HG02870 (cell line): ENCODE results near the gene SMAP2.
"Not testable (repeated sequence)": the region's sequence is repeated elsewhere in the genome, so short reads cannot be mapped to it uniquely, and the experiment has no call there.

Experiments used
- ATAC-seq: cut with Tn5 transposase; IDR thresholded peaks from one replicate; pipeline ENCODE4 v1.9.1; 2021; ENCODE audit warnings: mild to moderate bottlenecking, moderate library complexity; ENCODE audit not compliant: unreplicated experiment

SMAP2 gene

DNA sequence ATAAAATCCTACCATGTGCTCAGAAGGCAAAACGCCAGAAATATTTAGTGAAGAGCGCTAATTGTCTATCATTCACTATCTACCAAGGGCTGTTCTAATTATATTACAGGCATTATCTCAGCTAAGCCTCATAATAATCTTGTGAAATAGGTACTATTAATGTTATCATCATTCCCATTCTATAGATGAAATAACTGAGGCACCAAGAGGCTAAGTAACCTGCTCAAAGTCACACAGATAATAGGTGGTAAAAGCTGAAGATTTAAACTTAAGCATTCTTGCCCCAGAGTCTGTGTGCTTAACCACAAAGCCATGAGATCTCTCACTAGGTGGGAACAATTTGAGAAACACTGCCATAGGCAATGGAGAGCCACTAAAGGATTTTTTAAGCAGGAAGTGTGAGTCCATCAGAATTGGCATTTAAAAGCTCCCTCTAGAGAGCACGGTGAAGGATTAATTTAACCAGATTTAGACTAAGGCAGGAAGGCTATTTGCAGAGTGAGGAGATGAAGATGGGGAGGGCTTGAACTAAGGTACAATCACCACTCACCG, 1.7 kb upstream of the SMAP2 start:
- no peak for ATAC-seq

DNA sequence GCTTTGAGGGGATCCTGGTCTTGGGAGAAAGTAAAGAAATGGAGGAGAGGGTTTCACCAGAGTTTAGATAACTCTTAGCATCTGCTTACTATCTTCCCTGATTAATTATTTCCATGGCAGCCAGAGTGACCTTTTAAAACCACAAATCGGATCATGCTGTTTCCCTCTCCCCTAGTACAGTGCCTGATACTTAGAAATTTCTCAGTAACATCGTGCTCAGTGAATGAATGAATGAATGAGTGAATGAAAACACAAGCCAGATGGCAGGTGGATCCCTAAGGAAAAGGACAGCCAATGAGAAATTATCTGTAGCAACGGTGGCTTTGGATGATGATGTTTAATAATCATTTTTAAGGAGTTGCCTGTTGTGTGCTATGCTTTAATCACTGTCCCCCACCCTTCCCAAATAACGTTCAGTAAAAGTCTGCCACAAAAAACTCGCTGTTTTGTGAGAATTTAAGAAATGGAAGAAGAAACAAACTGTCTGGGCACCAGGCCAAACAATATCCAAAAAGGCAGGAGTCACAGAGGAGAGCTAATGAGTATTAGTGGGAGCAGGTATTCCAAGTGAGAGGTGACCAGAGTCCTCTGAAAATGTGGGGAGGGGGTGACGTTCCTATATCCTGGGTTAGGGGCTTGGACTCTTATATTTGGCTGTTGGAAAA, 737 bp upstream of the SMAP2 start:
- no peak for ATAC-seq

DNA sequence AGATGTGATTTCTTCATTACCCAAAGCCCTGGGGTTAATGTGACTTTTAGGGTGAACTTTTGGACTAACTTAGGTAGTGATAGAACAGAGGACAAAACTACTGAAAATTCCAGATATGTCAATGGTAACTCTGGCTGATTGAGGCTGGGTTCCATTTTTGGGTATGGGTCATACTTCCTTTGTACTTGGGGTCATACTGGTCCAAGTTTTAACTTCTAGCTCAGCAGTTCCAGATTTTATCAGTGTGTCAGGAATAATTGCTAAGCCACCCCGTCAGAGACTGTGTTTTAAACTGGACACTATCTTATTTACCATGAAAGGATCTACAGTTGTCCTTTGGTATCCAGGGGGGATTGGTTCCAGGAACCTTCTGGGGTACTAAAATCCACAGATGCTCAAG, 4.0 kb downstream of the SMAP2 start:
- no peak for ATAC-seq

DNA sequence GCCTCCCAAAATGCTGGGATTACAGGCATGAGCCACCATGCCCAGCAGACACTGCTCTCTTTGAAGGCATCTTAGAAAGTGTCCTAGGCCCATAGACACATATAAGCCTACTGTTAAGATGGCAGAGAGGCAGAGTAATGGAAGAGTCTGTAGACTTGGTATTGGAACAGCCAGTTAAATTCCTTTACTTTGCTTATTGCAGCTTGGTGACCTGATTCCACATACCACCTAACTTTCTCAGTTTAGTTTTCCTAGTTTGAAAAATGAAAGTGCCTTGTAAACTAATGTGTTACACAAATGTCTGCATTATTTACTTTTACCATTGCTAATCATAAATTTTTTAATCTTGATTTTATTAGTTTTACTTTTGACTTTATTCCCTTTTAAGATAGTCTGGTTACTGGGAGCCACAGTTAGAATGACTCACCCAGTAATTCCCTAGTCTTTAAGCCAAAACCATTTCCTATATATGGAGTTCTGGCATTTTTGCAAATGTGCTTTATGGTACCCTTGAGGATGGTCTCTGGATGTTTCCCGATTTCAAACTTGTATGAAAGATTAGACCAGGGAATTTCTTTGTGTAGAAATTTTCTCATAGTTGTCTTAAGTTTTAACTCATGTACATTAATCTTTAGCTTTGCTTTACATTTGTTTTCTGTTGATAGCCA, 6.4 kb downstream of the SMAP2 start:
- no peak for ATAC-seq

DNA sequence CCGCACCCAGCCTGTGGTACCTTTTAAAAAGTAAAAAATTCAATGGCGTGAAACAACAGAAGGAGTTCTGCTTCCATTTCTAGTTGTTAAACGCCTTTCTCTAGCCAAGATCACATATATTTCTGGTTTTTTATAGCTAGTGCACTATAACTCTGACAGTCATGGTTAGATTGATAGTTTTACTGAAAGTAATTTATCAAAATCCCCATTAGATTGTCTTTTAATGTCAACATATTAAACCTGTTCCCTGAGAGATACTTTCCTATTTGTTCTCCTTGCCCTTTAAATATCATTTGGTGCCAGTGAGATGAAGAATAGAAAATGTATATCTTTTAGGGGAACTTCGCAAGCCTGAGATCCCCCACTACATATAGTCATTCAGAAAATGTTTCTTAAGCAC, 7.3 kb downstream of the SMAP2 start:
- ATAC-seq: no peak

DNA sequence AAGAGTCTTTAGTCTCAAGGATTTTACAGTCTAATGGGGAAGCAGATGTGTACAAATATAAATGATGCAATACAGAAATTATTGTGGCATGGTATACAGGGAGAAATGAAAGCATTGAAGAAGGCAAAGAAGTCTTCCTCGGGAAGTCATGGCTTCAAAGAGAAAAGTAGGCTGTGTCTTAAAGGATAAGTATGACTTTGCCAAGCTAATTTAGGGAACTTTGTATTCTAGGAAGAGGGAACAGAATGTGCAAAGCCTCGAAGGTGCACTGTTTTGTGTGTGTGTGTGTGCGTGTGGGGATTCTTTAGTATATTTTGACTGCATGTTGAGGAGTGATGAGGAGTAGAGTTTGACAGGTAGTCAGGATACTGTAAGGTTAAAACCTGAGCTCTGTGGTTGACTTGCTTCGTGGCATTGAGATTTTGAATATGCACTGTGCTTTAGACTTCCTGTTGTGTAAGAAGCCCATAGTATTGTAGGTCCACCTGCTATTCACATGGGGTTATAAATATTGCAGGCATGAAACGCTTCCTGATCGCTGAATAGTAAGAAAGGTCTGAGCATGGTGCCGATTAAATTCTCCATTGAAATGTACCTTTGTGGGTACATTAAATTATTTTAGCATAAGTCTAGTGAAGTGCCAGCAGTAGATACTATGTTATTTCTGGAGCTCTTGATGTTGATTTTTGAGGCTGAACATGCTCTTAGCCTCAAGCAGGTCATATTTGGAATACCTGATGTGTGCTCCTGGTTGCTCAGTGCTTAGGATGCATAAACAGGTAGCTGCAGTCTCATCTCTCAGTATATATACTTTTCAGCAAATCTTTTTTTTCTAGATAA, 8.0 kb downstream of the SMAP2 start:
- no peak for ATAC-seq

DNA sequence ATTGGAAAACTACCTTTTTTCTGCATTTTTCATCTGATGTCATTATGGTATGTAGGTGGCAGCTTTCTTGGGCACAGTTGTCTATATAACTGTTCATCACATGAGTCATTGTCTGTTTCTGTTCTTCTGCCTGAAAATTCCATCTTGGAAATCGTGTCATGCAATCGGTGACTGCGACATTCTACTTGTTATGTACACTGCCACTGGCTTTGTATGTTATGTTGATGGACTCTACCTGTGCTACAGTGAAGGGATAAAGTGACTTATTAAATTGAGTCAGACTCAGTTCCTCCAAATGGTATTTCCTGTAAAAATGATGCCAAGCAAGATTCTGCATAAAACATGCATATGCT, 8.6 kb downstream of the SMAP2 start:
- no peak for ATAC-seq

DNA sequence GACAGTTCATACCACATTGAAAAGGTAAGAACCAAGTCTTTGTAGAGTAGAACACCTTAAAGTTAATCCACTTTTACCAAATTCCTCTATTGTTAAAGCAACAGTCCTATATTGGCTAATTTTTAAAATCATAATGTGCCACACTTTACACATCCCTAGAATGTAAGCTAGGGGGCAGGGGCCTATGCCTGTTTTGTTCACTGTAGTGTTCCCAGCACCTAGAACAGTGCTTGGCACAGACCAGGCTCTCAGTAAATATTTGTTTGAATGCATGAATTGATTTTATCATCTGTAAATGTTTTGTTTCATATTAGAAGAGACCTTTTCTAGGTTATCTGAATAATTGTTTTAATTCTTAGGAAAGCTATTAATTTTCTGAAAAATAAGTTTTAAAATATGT, 9.1 kb downstream of the SMAP2 start:
- no peak for ATAC-seq

DNA sequence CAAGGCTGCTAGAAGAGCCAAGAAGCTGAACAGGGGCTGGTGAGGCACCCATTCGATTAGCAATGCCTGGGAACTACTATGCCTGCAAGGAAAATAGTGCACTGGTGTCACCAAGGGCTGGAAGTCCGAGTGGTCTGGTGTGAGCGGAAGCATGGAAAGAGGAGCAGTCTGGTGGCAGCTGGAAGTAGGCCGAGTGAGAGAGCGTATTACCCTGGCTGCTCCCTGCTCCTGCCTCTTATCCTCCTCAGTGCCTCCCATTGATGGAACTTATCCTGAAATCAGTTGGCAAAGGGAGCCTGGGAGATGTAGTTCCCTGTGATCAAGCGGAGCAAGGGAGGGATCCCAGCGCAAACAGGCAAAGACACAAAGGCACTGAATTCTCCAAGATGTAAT, 9.6 kb downstream of the SMAP2 start:
- ATAC-seq: no peak

DNA sequence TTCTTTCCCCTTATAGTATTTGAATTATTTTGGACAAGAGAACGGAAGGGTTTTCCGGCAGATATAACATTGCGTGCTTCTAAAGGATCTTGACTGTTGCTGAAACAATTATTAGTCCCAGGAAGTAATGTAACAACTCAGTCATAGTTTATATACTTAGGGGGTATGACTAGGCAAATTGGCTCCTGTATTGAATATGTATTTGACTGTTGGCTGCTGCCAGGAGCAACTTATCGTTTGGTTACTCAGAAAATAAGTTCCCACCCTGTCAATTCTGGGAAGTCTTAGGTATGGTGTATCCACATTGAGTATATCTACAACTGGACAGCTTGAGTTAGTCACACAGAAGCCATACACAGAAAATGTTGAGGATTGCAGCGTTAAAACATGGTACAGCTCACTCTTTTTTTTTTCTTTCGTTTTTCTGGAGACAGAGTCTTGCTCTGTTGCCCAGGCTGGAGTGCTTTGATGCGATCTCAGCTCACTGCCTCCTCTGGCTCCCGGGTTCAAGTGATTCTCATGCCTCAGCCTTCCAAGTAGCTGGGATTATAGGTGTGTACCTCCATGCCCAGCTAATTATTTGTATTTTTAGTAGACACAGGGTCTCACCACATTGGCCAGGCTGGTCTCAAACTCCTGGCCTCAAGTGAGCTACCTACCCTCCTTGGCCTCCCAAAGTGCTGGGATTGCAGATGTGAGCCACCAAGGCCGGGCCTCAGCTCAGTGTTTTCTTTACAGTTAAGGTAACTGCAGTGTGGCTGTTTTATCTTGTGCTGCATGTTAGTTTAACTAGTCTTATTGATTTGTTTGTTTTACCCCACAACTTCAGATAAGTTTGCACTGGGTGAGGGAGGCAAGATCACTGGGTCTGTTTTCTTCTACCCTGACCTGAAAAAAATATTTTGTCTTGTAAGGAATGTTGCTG, 10.2 kb downstream of the SMAP2 start:
- ATAC-seq: no peak

DNA sequence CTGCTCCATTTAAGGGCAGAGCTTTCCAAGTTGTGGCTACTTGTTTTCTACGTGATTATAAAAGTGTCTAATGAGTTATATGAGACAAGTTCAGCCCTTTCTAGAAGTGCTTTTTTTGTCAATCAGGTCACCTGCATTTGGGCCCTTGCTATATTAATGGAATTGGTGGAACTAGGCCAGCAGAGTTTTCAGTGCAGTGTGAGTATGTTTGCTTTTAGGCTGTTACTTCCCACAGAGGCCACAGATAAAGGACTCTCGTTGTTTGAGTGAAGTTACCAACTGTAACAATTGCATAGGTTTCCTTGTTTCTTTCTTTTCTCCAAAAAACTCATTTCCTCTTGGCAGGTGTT, 10.9 kb downstream of the SMAP2 start:
- no peak for ATAC-seq

DNA sequence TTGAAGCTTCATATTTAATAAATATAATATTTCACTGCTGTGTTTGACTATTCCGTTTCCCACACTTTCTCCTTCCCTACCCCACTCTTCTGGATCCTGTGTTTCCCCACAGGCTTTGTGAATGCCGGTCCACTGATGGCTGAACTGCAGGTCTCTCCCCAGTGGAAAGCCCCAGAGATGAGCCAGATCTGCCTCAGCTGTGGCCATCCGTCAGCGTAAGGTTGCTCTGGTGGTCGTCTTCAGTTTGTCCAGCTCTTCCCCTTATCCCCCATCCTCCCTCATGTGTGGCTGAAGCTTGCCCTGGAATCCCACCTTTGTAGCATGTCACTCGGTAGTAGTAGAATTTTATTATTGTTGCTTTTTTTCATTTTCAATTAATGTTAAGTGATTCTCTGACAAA, 11.4 kb downstream of the SMAP2 start:
- ATAC-seq: no peak

DNA sequence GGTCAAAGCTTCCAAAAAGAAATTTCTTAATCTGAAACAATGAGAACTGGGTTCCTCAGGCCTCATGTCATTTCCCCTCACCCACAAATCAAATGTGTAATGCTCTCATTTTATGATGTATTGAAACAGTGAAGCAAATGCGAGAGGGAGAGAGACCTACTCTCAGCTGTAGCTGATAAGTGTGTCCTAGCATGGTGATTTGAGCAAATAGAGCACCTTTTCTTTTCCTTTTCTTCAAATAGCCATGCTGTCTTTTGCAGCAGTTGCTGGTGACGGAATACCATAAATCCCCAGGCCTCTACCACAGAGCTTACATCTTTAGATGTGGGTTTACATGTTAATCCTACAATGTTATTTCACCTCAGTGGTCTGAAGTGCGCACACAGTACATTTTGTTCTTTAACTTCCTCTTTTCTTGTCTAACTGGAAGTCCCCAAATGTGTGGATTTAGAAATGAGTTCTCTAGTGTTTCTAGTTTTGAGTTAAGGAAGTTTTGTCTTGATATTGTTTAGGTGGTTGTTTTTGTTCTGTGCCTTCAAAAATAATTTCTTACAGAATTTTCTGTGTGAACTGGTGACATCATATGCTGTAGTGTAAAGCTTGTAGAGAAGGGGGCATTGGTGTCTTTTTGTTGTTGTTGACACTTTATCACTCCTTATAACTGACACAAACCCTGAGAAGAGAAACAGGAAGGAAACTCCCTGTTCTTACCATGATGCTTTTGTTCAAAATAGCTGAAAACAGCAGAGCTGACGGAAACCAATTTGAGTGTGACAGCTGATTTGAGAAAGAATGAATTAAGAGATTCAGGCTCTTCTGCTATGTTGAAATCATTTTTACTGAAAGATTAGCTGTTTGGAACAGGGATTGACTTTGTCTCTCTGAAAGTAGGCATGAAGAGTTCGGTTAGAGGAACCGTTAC, 12.2 kb downstream of the SMAP2 start:
- peak; percentile 52 for ATAC-seq

DNA sequence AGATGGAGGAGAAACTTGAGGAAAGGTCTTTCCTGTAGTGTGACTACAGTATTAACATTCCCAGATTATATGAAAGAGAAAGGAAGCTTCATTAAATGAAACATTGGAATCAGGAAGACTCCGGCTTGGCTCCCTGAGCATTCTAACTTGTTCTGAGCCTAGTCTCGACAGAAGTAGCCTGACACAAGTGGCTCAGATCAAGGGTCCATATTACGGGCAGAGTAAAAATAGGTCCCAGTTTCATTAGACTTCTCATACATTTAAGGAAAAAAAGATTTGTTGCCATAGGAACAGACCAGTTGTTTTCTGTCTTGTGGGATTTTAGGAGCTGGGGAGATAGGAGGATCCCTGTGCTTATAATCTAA, 12.8 kb downstream of the SMAP2 start:
- ATAC-seq: no peak

DNA sequence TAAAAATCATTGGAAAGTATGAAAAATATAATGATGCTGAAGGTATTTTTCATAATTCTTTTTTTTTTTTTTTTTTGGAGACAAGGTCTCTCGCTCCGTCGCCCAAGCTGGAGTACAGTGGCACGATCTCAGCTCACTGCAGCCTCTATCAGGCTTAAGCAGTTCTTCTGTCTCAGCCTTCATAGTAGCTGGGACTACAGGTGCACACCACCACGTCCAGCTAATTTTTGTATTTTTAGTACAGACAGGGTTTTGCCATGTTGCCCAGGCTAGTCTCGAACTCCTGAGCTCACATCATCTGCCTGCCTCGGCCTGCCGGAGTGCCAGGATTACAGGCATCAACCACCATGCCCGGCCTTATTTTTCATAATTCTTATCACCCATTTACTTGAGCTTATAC, 13.3 kb downstream of the SMAP2 start:
- ATAC-seq: no peak

DNA sequence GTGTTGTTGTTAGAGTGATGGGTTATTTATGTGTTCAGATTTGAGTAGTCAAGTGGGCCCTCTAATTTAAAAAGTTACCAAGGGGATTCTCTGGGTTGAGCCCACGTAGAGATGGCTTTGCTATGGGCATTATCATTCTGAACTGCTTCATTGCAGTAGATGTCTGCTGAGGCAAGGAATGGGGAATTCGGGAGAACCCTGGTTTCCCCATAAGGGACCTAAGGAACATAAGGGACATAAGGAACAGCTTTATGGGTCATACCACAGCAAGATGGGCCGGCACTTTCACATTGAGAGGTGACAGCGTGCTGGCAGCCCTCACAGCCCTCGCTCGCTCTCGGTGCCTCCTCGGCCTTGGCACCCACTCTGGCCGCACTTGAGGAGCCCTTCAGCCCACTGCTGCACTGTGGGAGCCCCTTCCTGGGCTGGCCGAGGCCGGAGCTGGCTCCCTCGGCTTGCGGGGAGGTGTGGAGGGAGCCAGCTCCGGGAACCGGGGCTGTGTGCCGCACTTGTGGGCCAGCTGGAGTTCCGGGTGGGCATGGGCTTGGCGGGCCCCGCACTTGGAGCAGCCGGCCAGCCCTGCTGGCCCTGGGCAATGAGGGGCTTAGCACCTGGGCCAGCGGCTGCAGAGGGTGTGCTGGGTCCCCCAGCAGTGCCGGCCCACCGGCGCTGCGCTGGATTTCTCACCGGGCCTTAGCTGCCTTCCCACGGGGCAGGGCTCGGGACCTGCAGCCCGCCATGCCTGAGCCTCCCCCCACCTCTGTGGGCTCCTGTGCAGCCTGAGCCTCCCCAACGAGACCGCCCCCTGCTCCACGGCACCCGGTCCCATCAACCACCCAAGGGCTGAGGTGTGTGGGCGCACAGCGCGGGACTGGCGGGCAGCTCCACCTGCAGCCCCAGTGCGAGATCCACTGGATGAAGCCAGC, 14.1 kb downstream of the SMAP2 start:
- ATAC-seq: not testable (repeated sequence)

DNA sequence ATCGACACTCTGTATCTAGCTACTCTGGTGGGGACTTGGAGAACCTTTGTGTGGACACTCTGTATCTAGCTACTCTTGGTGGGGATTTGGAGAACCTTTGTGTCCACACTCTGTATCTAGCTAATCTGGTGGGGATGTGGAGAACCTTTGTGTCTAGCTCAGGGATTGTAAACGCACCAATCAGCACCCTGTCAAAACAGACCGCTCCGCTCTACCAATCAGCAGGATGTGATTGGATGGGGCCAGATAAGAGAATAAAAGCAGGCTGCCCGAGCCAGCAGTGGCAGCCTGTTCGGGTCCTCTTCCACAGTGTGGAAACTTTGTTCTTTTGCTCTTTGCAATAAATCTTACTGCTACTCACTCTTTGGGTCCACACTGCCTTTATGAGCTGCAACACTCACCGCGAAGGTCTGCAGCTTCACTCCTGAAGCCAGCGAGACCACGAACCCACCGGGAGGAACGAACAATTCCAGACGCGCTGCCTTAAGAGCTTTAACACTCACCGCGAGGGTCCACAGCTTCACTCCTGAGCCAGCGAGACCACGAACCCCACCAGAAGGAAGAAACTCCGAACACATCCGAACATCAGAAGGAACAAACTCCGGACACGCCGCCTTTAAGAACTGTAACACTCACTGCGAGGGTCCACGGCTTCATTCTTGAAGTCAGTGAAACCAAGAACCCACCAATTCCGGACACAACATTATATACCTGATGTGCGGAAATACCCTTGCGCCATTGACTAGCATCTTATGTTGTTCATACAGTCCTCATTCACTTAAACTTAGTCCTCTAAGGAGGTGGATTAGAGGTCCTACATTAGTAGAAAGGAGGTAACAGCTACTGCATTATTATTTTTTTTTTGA, 15.2 kb downstream of the SMAP2 start:
- ATAC-seq: not testable (repeated sequence)

DNA sequence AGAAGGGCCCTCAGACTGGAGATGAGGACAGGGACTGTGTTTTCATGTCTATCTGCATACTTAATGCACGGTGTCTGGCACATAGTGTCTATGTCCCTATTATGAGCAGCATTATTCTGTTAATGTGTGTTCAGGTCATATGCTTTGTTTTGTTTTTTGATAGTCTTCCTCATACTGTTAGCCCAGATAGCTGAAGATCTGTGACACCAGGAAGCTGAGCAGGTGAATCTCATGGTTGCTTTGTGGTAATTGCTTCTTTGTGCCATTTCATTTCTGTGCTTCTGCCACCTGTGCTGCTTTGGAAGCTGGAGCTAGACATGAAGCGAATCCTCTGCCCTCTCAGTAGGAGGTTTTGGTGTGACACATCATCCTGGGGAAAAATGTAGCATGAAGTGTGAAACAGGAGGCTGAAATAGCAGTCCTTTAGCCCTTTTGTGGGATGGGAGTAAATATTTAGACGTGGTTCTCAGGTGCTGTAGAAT, 15.8 kb downstream of the SMAP2 start:
- no peak for ATAC-seq
